HG03432 (cell line): ENCODE results near the gene TMEM259.

ENCODE experiments used
- ATAC-seq: cut with Tn5 transposase; IDR thresholded peaks from one replicate; pipeline ENCODE4 v1.9.1; 2021; ENCODE audit warnings: mild to moderate bottlenecking, moderate library complexity; ENCODE audit not compliant: unreplicated experiment

TMEM259 gene

DNA sequence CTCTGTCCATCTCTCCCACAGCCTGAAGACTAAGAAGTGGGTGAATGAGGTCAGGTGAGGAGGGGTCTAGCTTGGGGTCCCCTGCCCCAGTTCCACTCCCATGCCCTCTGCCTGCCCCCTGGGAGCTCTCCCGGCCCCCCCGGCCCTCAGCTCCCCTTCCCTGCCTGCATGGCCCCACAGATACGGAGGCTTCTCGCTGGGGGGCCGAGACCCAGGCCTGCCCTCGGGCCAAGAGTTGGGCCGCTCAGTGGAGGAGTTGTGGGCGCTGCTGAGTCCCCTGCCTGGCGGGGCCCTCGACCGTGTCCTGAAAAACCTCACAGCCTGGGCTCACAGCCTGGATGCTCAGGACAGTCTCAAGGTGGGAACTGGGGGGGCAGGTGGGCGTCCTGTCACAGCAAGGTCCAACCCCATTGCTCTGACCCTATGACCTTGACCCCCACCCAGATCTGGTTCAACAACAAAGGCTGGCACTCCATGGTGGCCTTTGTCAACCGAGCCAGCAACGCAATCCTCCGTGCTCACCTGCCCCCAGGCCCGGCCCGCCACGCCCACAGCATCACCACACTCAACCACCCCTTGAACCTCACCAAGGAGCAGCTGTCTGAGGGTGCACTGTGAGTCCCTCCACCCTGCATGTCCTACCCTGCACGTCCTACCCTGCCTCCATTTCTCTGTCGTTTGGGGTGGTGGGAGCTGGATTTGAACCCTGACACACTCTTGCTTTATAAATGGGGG, 35.1 kb upstream of the TMEM259 start:
- no peak for ATAC-seq

DNA sequence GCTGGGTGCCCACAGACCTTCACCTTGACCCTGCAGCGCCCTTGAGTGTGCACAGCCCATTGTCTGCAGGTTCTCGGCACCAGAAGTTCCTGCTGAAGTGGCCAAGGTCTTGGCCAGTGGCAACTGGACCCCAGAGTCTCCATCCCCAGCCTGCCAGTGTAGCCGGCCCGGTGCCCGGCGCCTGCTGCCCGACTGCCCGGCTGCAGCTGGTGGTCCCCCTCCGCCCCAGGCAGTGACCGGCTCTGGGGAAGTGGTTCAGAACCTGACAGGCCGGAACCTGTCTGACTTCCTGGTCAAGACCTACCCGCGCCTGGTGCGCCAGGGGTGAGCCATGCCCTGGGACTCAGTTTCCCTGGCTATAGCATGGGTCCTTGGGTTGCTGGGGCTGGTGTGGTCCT, 34.1 kb upstream of the TMEM259 start:
- ATAC-seq = no peak

DNA sequence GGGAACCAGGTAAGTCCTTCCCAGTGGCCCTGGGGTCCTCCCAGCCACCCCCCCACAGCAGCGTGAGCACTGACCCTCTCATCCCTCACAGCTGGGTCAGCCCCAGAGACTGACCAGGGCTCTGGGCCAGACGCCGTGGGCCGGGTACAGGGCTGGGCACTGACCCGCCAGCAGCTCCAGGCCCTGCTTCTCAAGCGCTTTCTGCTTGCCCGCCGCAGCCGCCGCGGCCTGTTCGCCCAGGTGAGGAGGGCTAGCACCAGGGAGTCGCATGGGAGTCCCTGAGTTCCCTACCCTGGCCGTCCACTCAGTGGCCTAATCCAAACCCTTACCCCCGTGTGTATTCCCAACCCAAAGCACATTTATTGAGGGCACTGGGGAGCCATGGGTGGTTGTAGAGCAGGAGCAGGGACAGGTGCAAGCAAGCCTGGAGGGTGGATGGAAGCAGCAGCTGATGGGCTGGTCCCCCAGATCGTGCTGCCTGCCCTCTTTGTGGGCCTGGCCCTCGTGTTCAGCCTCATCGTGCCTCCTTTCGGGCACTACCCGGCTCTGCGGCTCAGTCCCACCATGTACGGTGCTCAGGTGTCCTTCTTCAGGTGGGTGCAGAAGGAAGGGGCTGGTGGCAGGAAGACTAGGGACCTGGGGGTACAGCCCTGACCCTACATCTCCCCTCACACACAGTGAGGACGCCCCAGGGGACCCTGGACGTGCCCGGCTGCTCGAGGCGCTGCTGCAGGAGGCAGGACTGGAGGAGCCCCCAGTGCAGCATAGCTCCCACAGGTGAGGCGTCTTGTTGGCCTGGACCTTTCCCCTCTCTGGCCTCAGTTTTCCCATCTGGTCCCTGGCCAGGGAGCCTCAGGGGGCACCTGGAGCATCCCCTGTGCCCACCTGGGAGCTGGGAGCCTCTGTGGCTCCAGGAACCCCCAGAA, 33.4 kb upstream of the TMEM259 start:
- ATAC-seq = no peak

DNA sequence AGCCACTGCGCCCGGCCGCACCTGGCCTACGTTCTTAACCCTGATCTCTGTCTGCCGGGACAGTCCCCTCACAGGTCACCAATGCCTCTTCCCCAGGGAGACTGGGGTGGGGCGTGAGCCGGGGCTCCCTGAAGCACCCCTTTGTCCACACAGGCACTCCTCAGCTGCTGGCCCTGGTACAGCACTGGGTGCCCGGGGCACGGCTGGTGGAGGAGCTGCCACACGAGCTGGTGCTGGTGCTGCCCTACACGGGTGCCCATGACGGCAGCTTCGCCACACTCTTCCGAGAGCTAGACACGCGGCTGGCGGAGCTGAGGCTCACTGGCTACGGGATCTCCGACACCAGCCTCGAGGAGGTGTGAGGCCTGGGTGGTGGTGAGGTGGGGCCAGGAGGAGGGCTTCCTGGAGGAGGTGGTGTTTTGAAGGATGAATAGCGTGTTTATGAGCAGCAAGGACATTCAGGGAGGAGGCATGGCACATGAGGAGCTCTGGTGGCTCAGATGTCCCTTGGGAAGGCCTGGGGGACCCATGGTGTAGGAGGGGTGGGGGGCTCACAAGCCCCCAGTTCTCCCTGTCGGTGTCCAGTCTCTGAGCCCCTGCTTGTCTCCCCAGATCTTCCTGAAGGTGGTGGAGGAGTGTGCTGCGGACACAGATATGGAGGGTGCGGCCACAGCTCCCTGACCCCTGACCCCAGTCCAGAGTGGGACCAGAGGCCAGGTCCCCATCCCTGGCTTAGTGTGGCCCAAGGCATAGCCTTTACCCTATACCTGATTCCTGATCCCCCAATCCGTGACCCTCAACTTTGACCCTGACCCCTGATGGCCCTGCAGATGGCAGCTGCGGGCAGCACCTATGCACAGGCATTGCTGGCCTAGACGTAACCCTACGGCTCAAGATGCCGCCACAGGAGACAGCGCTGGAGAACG, 32.5 kb upstream of the TMEM259 start:
- ATAC-seq = no peak

DNA sequence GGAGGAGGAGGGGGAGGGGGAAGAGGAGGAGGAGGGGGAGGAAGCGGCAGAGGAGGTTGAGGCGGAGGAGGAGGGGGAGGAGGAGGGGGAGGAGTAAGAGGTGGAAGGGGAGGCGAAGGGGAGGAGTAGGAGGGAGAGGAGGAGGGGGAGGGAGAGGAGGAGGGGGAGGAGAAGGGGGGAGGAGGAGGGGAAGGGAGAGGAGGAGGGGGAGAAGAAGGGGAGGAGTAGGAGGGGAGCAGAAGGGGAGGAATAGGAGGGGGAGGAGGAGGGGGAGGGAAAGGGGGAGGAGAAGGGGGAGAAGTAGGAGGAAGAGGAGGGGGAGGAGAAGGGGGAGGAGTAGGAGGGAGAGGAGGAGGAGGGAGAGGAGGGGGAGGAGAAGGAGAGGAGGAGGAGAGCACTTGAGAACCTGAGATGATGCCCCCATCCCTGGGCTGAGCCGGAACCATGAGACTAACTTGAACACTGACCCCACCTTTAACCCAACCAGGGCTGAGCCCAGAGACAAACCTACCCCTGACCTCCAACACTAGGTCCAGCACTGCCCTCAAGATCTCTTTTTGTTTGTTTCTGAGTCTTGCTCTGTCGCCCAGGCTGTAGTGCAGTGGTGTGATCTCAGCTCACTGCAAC, 31.5 kb upstream of the TMEM259 start:
- ATAC-seq = no peak

DNA sequence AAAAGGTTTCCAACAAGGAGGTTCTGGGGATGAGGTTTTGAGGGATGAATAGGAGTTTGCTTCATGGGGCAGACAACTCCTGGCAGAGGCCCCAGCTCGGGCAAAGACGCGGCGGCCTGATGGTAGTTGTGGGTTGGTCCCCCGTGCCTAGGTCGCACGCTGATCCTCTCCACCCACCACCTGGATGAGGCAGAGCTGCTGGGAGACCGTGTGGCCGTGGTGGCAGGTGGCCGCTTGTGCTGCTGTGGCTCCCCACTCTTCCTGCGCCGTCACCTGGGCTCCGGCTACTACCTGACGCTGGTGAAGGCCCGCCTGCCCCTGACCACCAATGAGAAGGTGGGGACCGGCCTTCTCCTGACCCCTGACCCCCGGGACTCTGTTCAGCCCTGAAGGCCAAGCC, 30.9 kb upstream of the TMEM259 start:
- no peak for ATAC-seq

DNA sequence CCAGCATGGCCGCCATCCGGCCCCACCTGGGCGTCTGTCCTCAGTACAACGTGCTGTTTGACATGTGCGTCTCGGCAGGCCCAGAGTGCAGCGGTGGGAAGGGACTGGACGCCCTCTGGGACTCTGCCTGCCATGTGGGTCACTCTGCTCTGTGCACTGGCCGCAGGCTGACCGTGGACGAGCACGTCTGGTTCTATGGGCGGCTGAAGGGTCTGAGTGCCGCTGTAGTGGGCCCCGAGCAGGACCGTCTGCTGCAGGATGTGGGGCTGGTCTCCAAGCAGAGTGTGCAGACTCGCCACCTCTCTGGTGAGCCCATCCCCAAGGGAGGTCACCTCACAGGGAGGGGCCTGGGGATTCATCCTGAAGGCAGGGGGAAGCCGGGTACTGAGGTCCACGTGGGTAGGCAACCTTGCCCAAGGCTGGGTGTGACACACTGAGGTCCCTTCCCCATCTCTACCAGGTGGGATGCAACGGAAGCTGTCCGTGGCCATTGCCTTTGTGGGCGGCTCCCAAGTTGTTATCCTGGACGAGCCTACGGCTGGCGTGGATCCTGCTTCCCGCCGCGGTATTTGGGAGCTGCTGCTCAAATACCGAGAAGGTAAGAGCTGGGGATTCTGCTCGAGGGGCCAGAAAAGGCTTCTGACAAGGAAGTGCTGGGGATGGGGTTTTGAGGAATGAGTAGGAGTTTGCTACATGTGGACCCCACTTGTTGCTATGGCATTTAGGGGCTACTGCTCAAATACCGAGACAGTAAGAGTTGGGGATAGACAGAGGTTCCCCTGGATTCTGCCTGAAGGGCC, 30.3 kb upstream of the TMEM259 start:
- no peak for ATAC-seq

DNA sequence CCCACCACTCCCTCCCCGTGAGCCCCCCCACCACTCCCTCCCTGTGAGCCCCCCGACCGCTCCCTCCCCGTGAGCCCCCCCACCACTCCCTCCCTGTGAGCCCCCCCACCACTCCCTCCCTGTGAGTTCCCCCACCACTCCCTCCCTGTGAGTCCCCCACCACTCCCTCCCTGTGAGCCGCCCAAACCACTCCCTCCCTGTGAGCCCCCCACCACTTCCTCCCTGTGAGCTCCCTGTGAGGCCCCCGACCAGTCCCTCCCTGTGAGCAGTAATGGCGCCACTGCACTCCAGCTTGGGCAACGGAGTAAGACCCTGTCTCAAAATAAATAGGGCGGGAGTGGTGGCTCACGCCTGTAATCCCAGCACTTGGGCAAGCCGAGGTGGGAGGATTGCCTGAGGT, 28.9 kb upstream of the TMEM259 start:
- no peak for ATAC-seq

- no peak for ATAC-seq
Measured at GRCh38 chr19:1049106-1049505, 28.2 kb upstream of the TMEM259 start.

DNA sequence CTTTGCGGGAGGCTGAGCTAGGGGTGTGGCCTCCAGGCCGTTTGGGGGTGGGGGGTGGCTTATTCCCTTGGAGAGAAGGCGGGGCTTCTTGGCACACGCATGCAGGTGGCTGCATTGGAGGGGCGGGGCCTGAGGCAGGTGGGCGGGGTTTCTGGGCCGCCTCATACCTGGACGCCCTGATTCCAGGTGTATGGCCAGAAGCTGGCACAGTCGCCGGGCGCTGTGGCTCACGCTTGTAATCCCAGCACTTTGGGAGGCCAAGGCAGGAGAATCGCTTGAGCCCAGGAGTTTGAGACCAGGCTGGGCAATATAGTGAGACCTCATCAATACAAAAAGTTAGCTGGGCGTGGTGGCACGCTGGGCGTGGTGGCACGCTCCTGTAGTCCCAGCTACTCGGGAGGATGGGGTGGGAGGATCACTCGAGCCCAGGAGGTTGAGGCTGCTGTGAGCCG, 26.8 kb upstream of the TMEM259 start:
- no peak for ATAC-seq

GRCh38 chr19:1046836-1047695, 26.1 kb upstream of the TMEM259 start:
- ATAC-seq = no peak

GRCh38 chr19:1046117-1046626, 25.2 kb upstream of the TMEM259 start:
- ATAC-seq = no peak

GRCh38 chr19:1045247-1045603, 24.3 kb upstream of the TMEM259 start:
- no peak for ATAC-seq

DNA sequence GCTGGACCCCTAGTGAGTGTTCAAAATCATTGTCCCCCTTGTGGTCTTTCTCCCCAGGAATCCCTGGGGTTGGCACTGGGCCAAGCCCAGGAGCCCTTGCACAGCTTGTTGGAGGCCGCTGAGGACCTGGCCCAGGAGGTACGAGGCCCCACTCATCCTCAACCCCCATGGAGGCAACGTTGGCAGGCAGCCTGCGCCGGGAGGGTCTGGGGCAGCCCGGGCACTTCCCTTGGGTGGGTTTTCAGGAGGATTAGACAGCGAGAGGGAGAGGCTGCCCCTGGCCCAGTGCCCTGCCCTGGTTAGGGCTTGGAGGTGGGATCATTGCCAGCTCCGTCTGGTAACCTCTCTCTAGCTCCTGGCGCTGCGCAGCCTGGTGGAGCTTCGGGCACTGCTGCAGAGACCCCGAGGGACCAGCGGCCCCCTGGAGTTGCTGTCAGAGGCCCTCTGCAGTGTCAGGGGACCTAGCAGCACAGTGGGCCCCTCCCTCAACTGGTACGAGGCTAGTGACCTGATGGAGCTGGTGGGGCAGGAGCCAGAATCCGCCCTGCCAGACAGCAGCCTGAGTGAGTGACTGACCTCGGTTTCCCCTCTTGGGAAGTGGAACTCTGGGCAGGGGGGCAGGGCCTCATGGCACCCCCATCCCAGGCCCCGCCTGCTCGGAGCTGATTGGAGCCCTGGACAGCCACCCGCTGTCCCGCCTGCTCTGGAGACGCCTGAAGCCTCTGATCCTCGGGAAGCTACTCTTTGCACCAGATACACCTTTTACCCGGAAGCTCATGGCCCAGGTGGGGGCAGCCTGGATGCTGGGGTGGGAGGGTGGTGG, 22.0 kb upstream of the TMEM259 start:
- no peak for ATAC-seq

DNA sequence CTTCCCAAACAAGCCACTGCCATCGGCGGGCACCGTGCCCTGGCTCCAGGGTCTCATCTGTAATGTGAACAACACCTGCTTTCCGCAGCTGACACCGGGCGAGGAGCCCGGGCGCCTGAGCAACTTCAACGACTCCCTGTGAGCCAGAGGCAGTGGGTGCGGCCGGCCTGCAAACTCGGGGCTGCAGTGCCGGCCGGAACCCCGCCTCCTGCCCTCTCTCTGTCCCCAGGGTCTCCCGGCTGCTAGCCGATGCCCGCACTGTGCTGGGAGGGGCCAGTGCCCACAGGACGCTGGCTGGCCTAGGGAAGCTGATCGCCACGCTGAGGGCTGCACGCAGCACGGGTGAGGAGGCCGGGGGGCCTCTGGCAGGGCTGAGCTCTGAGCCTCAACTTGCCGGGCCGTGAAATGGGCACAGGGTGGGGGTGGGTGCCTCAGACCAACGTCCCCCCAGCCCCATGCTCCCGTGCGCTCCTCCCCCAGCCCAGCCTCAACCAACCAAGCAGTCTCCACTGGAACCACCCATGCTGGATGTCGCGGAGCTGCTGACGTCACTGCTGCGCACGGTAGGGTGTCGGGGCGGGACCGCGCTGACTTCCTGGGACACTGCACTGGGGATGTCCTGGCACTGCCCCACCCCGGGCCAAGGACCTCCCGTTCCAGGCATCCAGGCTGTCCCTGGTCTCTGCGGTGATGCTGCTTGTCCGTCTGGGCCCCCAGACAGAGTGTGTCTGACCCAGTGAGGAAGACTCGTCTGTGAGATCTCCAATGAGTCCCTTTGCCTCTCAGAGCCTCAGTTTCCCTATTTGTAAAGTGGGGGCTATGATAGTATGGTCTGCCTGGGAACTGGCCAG, 21.1 kb upstream of the TMEM259 start:
- no peak for ATAC-seq

DNA sequence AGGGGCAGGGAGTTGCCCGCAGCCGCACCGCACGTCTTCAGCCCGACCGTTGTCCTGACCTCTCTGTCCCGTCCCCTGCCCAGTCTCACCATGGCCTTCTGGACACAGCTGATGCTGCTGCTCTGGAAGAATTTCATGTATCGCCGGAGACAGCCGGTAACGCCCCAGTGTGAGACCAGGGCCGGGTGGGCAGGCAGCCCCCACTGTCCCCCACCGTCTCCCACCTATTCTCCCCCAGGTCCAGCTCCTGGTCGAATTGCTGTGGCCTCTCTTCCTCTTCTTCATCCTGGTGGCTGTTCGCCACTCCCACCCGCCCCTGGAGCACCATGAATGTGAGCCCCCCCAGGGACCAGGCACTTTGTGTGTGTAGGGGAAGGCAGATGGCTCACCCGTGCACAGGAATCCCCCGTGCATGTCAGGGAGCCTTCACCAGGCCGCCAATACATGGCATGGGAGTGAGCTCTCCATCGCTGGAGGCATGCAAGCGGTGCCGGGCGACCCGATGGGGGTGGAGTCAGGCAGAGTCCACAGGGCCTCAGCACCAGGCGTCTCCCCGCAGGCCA, 20.4 kb upstream of the TMEM259 start:
- no peak for ATAC-seq
